Fibroblast of lung (primary cell): ENCODE measurements around the gene DAAM1. TPM values are rescaled to one million over a fixed set of nuclear protein-coding genes. Genes with fewer than 3 reads are reported as not detected.

ENCODE experiments used
- DNase-seq, 2 donors: peaks; one replicate each; pipeline versions ENCODE4 v3.0.0 to v3.0.0-alpha.2; 2010; ENCODE audit warnings: low read depth in 2 of 2
- H2AFZ ChIP-seq: 2 replicates; pipeline ENCODE4 v1.5.1; 2012; ENCODE audit warnings: low read length, control low read depth, inconsistent platforms
- H3K27ac ChIP-seq: 2 replicates; pipeline ENCODE4 v1.5.1; 2011; ENCODE audit warnings: low read length, control low read depth; ENCODE audit not compliant: insufficient read depth
- H3K27me3 ChIP-seq: 2 replicates; pipeline ENCODE4 v1.5.1; 2011; ENCODE audit warnings: mild to moderate bottlenecking, low read length; ENCODE audit not compliant: control insufficient read depth, insufficient read depth
- H3K36me3 ChIP-seq: 2 replicates; pipeline ENCODE4 v1.5.1; 2011; ENCODE audit warnings: low read length; ENCODE audit not compliant: control insufficient read depth, insufficient read depth
- H3K4me1 ChIP-seq: 2 replicates; pipeline ENCODE4 v1.5.1; 2011; ENCODE audit warnings: low read length; ENCODE audit not compliant: control insufficient read depth, insufficient read depth; ENCODE audit errors: extremely low read depth
- H3K4me2 ChIP-seq: 2 replicates; pipeline ENCODE4 v1.5.1; 2011; ENCODE audit warnings: low read length, control low read depth; ENCODE audit not compliant: insufficient read depth; ENCODE audit errors: extremely low read depth
- H3K4me3 ChIP-seq, 4 experiments: fragments of 200-600 bp in 1 of 4; sonication (generic) in 1 of 4; replicated peaks in 1 of 4; 2 replicates each; pipeline ENCODE4 v1.5.1; 2011 to 2016; ENCODE audit warnings: low read length in 4 of 4, low read depth in 3 of 4, mild to moderate bottlenecking in 3 of 4, control low read depth in 2 of 4, inconsistent platforms in 1 of 4, mixed read lengths in 1 of 4; ENCODE audit not compliant: insufficient read depth in 1 of 4; ENCODE audit errors: control extremely low read depth in 1 of 4
- H3K79me2 ChIP-seq: 2 replicates; pipeline ENCODE4 v1.5.1; 2012; ENCODE audit warnings: mild to moderate bottlenecking, low read length, inconsistent platforms; ENCODE audit not compliant: control insufficient read depth, insufficient read depth
- H3K9ac ChIP-seq: 2 replicates; pipeline ENCODE4 v1.5.1; 2011; ENCODE audit warnings: mild to moderate bottlenecking, low read length, control low read depth; ENCODE audit not compliant: insufficient read depth
- H3K9me3 ChIP-seq: 2 replicates; pipeline ENCODE4 v1.5.1; 2012; ENCODE audit warnings: low read depth, low read length; ENCODE audit not compliant: control insufficient read depth, insufficient read depth
- H4K20me1 ChIP-seq: 2 replicates; pipeline ENCODE4 v1.5.1; 2011; ENCODE audit warnings: low read length; ENCODE audit not compliant: control insufficient read depth, insufficient read depth; ENCODE audit errors: extremely low read depth
- CTCF ChIP-seq, 2 donors: IDR thresholded peaks in 1 of 2; conservative IDR thresholded peaks in 1 of 2; 1 replicate in 1 of 2; 2 replicates in 1 of 2; pipeline ENCODE4 v1.5.1; 2011 to 2012; ENCODE audit warnings: low read length in 2 of 2, control low read depth in 1 of 2, inconsistent platforms in 1 of 2, low read depth in 1 of 2, mild to moderate bottlenecking in 1 of 2
- EZH2 ChIP-seq: IDR thresholded peaks from 2 replicates; pipeline ENCODE4 v1.5.1; 2012; ENCODE audit warnings: low read length, control low read depth, mild to moderate bottlenecking; ENCODE audit errors: missing control alignments
- polyA plus RNA-seq, 2 donors: library from polyadenylated mRNA; depleted of rRNA in 1 of 2; stranded (reverse) in 1 of 2; unstranded in 1 of 2; fragments of >200 nt; gene quantifications; 2 replicates each; pipeline ENCODE4 v1.2.1, GENCODE V29; 2011 to 2012; ENCODE audit warnings: missing spikeins in 1 of 2
- total RNA-seq: library from RNA; depleted of rRNA; stranded (reverse); fragments of >200 nt; gene quantifications from 2 replicates; pipeline ENCODE4 v1.2.1, GENCODE V29; 2014

DAAM1 gene
- total and polyA plus RNA-seq, 2 donors (not counting 1 experiment from before 2014, with no cell fraction given): 15.5 to 36.3 TPM

GRCh38 chr14:59282378-59282765 lies 93.9 kb downstream of the DAAM1 start:
- Histone ChIP-seq H3K4me1 (peaks cover 27% of the 10 kb centered on the region), H2AFZ (no peak overlapping the region), H3K36me3 (no peaks in the 10 kb centered on the region), H3K27ac (no peak overlapping the region), H4K20me1 (no peaks in the 10 kb centered on the region), H3K4me3 (no peak overlapping the region), H3K79me2 (no peaks in the 10 kb centered on the region), H3K9me3 (no peaks in the 10 kb centered on the region), H3K4me2 (peak overlapping the region; percentile 26), H3K9ac (no peak overlapping the region), H3K27me3 (no peaks in the 10 kb centered on the region)
- DNase-seq: peak; percentile 59 to 75
- TF ChIP-seq EZH2 (no peak), CTCF (conservative IDR thresholded peaks at IDR 0.05 in 1 of 2, IDR thresholded peaks at IDR 0.05 in 1 of 2; ENCODE audit: low read depth in 1 of 2, low read length in 2 of 2) (no peak)

GRCh38 chr14:59283361-59283760 lies 94.9 kb downstream of the DAAM1 start:
- Histone ChIP-seq H3K4me1 (peaks cover 19% of the 10 kb centered on the region), H3K9me3 (no peaks in the 10 kb centered on the region), H4K20me1 (no peaks in the 10 kb centered on the region), H3K36me3 (no peaks in the 10 kb centered on the region), H3K4me3 (no peak overlapping the region), H3K27me3 (no peaks in the 10 kb centered on the region), H2AFZ (no peak overlapping the region), H3K79me2 (no peaks in the 10 kb centered on the region), H3K4me2 (no peak overlapping the region), H3K27ac (no peak overlapping the region), H3K9ac (no peak overlapping the region)
- TF ChIP-seq EZH2 (no peak), CTCF (conservative IDR thresholded peaks at IDR 0.05 in 1 of 2, IDR thresholded peaks at IDR 0.05 in 1 of 2; ENCODE audit: low read depth in 1 of 2, low read length in 2 of 2) (no peak)
- peak; percentile 62 to 73 for DNase-seq

- Histone ChIP-seq H3K9ac (no peak overlapping the region), H3K27ac (no peak overlapping the region), H3K4me2 (no peak overlapping the region)
Measured at GRCh38 chr14:59284059-59284458, 95.6 kb downstream of the DAAM1 start.

More at GRCh38 chr14:59284059-59284458, 95.6 kb downstream of the DAAM1 start:
- no peaks in the 10 kb centered on the region for H3K79me2 ChIP-seq
- H3K4me1 ChIP-seq: peaks cover 13% of the 10 kb centered on the region
- no peaks in the 10 kb centered on the region for H3K9me3 ChIP-seq
- H3K36me3 ChIP-seq: no peaks in the 10 kb centered on the region
- H2AFZ ChIP-seq: no peak overlapping the region
- H3K27me3 ChIP-seq: no peaks in the 10 kb centered on the region
- no peak overlapping the region for H3K4me3 ChIP-seq
- DNase-seq: peak; percentile 20 to 55
- TF ChIP-seq CTCF (conservative IDR thresholded peaks at IDR 0.05 in 1 of 2, IDR thresholded peaks at IDR 0.05 in 1 of 2; ENCODE audit: low read depth in 1 of 2, low read length in 2 of 2) (no peak), EZH2 (no peak)
- H4K20me1 ChIP-seq: no peaks in the 10 kb centered on the region
